ENCODE measurements around the gene ZBTB37. TPM values are rescaled to one million over a fixed set of nuclear protein-coding genes. Genes with fewer than 3 reads are reported as not detected.

ZBTB37 gene
- total and polyA plus RNA-seq, 4 donors = 8.5 to 27.9 (median 17.5) TPM

GRCh38 chr1:173863224-173864161 is 4.7 kb upstream of the ZBTB37 start:
- no peak overlapping the region for H3K4me3 ChIP-seq (ENCODE audit: low read depth, low read length)
- DNase-seq (ENCODE audit: low read depth in 4 of 6, low spot score in 6 of 6) = no peak
- H3K27ac ChIP-seq (ENCODE audit: low read depth, low read length) = no peak overlapping the region
- peaks cover 29% of the 10 kb centered on the region for H3K36me3 ChIP-seq (ENCODE audit: control insufficient read depth, insufficient read depth, low read length)
- no peaks in the 10 kb centered on the region for H3K9me3 ChIP-seq (ENCODE audit: control insufficient read depth, insufficient read depth, low read length)
- peaks cover 11% of the 10 kb centered on the region for H3K4me1 ChIP-seq (ENCODE audit: control insufficient read depth, insufficient read depth, low read length)
- no peaks in the 10 kb centered on the region for H3K27me3 ChIP-seq (ENCODE audit: control insufficient read depth, insufficient read depth, low read length)

GRCh38 chr1:173864179-173864867 is 3.9 kb upstream of the ZBTB37 start:
- no peaks in the 10 kb centered on the region for H3K27me3 ChIP-seq (ENCODE audit: control insufficient read depth, insufficient read depth, low read length)
- WGBS (ENCODE audit: insufficient coverage) = 95% methylated on average over 3 of the region's 5 CpGs
- peaks cover 11% of the 10 kb centered on the region for H3K4me1 ChIP-seq (ENCODE audit: control insufficient read depth, insufficient read depth, low read length)
- peaks cover 25% of the 10 kb centered on the region for H3K36me3 ChIP-seq (ENCODE audit: control insufficient read depth, insufficient read depth, low read length)
- H3K27ac ChIP-seq (ENCODE audit: low read depth, low read length) = no peak overlapping the region
- DNase-seq (ENCODE audit: low read depth in 4 of 6, low spot score in 6 of 6) = no peak
- no peaks in the 10 kb centered on the region for H3K9me3 ChIP-seq (ENCODE audit: control insufficient read depth, insufficient read depth, low read length)
- no peak overlapping the region for H3K4me3 ChIP-seq (ENCODE audit: low read depth, low read length)

DNA sequence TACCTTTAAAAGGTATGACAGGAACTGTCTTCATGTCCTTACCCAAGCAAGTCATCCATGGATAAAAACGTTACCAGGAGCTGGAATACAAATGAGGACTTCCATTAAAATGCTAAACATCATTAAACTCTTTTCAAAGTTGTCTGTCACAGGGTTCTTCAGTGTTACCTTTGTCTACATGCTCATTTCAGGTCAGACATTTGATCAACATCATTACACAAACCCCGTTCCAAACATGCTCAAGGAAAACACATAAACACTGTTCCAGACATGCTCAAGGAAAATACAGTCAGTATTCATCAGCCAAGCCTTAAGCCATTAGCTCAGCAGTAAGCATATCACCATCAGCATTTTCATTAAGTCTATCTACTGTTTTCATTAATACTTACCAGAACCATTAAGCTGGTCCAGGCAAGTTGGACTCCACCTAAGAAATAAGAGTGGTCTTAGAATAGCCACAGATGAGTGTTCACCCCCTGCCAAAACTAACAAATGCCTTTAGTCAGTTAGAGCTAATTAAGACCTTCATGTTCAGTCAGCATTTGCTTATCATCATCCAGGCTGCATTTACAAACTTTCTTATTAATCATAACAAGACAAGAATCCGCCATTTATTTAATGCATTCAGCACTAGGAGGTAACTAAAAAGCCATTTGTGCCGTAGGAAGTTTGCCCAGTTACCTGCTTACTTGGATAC is 2.6 kb upstream of the ZBTB37 start:
- Histone ChIP-seq H3K27me3 (ENCODE audit: control insufficient read depth, insufficient read depth, low read length) (no peaks in the 10 kb centered on the region), H3K9me3 (ENCODE audit: control insufficient read depth, insufficient read depth, low read length) (no peaks in the 10 kb centered on the region), H3K36me3 (ENCODE audit: control insufficient read depth, insufficient read depth, low read length) (peaks cover 29% of the 10 kb centered on the region), H3K4me1 (ENCODE audit: control insufficient read depth, insufficient read depth, low read length) (peaks cover 11% of the 10 kb centered on the region), H3K27ac (ENCODE audit: low read depth, low read length) (no peak overlapping the region), H3K4me3 (ENCODE audit: low read depth, low read length) (no peak overlapping the region)
- WGBS (ENCODE audit: insufficient coverage) = 30% methylated on average over 2 of the region's 4 CpGs
- no peak for DNase-seq (ENCODE audit: low read depth in 4 of 6, low spot score in 6 of 6)

- Histone ChIP-seq H3K27me3 (ENCODE audit: control insufficient read depth, insufficient read depth, low read length) (no peaks in the 10 kb centered on the region), H3K4me1 (ENCODE audit: control insufficient read depth, insufficient read depth, low read length) (peaks cover 14% of the 10 kb centered on the region), H3K9me3 (ENCODE audit: control insufficient read depth, insufficient read depth, low read length) (no peaks in the 10 kb centered on the region), H3K27ac (ENCODE audit: low read depth, low read length) (no peak overlapping the region), H3K4me3 (ENCODE audit: low read depth, low read length) (peak overlapping the region; percentile 95), H3K36me3 (ENCODE audit: control insufficient read depth, insufficient read depth, low read length) (peaks cover 30% of the 10 kb centered on the region)
- no peak for DNase-seq (ENCODE audit: low read depth in 4 of 6, low spot score in 6 of 6)
- WGBS (ENCODE audit: insufficient coverage) = 0% methylated on average over 1 of the region's 2 CpGs
These were observed 1.6 kb upstream of the ZBTB37 start for GRCh38 chr1:173866413-173867115.

DNA sequence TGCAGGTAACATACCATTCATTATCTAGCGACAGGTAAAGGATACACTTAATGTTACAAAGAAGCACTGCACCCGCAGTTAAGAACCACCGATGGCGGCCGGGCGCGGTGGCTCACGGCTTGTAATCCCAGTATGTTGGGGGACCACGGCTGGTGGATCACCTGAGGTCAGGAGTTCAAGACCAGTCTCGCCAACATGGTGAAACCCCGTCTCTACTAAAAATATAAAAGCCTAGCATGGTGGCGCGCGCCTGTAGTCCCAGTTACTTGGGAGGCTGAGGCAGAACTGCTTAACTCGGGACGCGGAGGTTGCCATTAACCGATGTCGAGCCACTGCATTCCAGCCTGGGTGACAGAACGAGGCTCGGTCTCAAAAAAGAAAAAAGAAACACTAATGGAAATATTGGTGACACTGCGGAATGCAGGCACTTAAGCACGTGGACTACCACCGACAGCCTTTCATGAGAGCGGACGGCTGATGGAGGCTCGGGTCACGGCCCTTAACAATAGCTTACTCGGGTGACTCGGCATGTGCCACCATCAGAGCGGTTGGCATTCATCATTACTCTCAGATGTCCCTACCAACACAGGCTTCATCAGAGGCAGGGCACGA is 933 bp upstream of the ZBTB37 start:
- DNase-seq (ENCODE audit: low read depth in 4 of 6, low spot score in 6 of 6) = peak in 3 of 6 donors; percentile 12 to 16 (median 13)
- Histone ChIP-seq H3K36me3 (ENCODE audit: control insufficient read depth, insufficient read depth, low read length) (peaks cover 25% of the 10 kb centered on the region), H3K27ac (ENCODE audit: low read depth, low read length) (peak overlapping the region; percentile 95), H3K4me1 (ENCODE audit: control insufficient read depth, insufficient read depth, low read length) (peaks cover 14% of the 10 kb centered on the region), H3K4me3 (ENCODE audit: low read depth, low read length) (peak overlapping the region; percentile 95), H3K27me3 (ENCODE audit: control insufficient read depth, insufficient read depth, low read length) (no peaks in the 10 kb centered on the region), H3K9me3 (ENCODE audit: control insufficient read depth, insufficient read depth, low read length) (no peaks in the 10 kb centered on the region)
- 2% methylated on average over 32 of the region's 32 CpGs for WGBS (ENCODE audit: insufficient coverage)

DNA sequence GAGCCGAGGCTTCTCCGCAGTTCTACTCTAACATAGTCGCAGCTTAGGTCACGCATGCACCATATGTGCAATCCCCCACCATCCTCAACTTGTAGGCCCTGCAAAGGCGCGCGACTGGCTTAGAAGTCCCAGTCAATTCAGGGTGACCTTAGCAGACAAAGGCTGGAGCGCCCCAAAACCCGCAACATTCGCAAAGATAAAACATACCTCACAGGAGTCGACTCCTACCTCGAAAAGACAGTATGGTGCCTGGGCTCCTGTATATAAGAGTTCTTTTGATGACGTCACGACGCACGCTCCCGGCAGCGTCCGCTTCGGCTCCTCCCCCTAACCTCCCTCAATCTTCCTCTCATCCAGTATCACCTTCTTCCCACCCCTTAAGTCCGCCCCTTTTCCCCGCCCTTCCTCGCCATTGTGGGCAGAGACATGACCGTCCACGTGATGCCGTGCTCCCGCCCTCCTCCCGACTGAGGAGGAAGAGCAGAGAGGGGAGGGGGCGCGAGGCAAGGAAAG is 371 bp upstream of the ZBTB37 start, which contains the start of gene GAS5:
GAS5 (minus strand) TSS at position 237 of the 513 bp plus-strand sequence.
- peak within 1 kb of the TSS; percentile 95 for H3K27ac ChIP-seq (ENCODE audit: low read depth, low read length)
- peaks cover 14% of the 10 kb centered on the region for H3K4me1 ChIP-seq (ENCODE audit: control insufficient read depth, insufficient read depth, low read length)
- H3K9me3 ChIP-seq (ENCODE audit: control insufficient read depth, insufficient read depth, low read length) = no peaks in the 10 kb centered on the region
- 0% methylated on average over 20 of the region's 30 CpGs for WGBS (ENCODE audit: insufficient coverage)
- H3K36me3 ChIP-seq (ENCODE audit: control insufficient read depth, insufficient read depth, low read length) = peaks cover 20% of the 10 kb centered on the region
- no peaks in the 10 kb centered on the region for H3K27me3 ChIP-seq (ENCODE audit: control insufficient read depth, insufficient read depth, low read length)
- DNase-seq (ENCODE audit: low read depth in 4 of 6, low spot score in 6 of 6) = peak; percentile 97 to 100 (median 99)
- peak within 1 kb of the TSS; percentile 95 for H3K4me3 ChIP-seq (ENCODE audit: low read depth, low read length)

DNA sequence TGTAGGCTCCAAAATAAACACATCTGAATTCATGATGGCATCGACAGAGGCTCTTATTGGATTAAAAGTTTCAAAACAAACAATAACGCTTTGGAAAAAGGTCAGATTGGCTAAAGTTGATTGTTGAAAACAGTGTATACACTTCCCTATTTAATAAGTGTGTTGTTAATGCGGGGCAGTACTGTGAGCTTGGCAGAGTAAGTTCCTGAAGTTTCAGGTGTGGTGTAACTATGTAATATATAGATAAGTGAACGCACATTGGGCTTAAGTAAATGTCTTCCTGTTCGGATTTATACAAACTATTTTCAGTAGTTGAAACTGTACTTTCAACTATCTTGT is 810 bp downstream of the ZBTB37 start:
- Histone ChIP-seq H3K9me3 (ENCODE audit: control insufficient read depth, insufficient read depth, low read length) (no peaks in the 10 kb centered on the region), H3K4me1 (ENCODE audit: control insufficient read depth, insufficient read depth, low read length) (peaks cover 14% of the 10 kb centered on the region), H3K27ac (ENCODE audit: low read depth, low read length) (peak overlapping the region; percentile 95), H3K36me3 (ENCODE audit: control insufficient read depth, insufficient read depth, low read length) (peaks cover 20% of the 10 kb centered on the region), H3K4me3 (ENCODE audit: low read depth, low read length) (peak overlapping the region; percentile 95), H3K27me3 (ENCODE audit: control insufficient read depth, insufficient read depth, low read length) (no peaks in the 10 kb centered on the region)
- WGBS (ENCODE audit: insufficient coverage) = no CpG with 5 or more reads among the region's 5 CpGs
- DNase-seq (ENCODE audit: low read depth in 4 of 6, low spot score in 6 of 6) = no peak

- Histone ChIP-seq H3K4me3 (ENCODE audit: low read depth, low read length) (no peak overlapping the region), H3K4me1 (ENCODE audit: control insufficient read depth, insufficient read depth, low read length) (peaks cover 10% of the 10 kb centered on the region), H3K27ac (ENCODE audit: low read depth, low read length) (no peak overlapping the region), H3K27me3 (ENCODE audit: control insufficient read depth, insufficient read depth, low read length) (no peaks in the 10 kb centered on the region), H3K36me3 (ENCODE audit: control insufficient read depth, insufficient read depth, low read length) (peaks cover 22% of the 10 kb centered on the region), H3K9me3 (ENCODE audit: control insufficient read depth, insufficient read depth, low read length) (no peaks in the 10 kb centered on the region)
- DNase-seq (ENCODE audit: low read depth in 4 of 6, low spot score in 6 of 6) = no peak
- WGBS (ENCODE audit: insufficient coverage) = 91% methylated on average over 13 of the region's 15 CpGs
These were observed 2.3 kb downstream of the ZBTB37 start for GRCh38 chr1:173870252-173871075.
